HepG2 (cell line): ENCODE data around the gene TMUB1. TPM values are rescaled to one million over a fixed set of nuclear protein-coding genes. Genes with fewer than 3 reads are reported as not detected.

ENCODE experiments used
- CEBPG ChIP-seq: IDR thresholded peaks from 2 replicates; pipeline ENCODE4 v1.6.1; 2016
- CREB1 ChIP-seq, 2 experiments: fragments of 450-650 bp in 1 of 2; IDR thresholded peaks; 2 replicates each; pipeline ENCODE4 v1.6.1; 2016 to 2017; ENCODE audit warnings: control low read depth in 1 of 2, mild to moderate bottlenecking in 1 of 2, missing compliant biosample characterization in 1 of 2, missing genetic modification characterization in 1 of 2
- DNMT1 ChIP-seq: sonication (generic); formaldehyde crosslinking; IDR thresholded peaks from 2 replicates; pipeline ENCODE4 v1.5.1; 2020; ENCODE audit warnings: mild to moderate bottlenecking, missing genetic modification reagents
- E2F1 ChIP-seq: sonication (generic); formaldehyde crosslinking; IDR thresholded peaks from 2 replicates; pipeline ENCODE4 v1.5.0; 2020; ENCODE audit warnings: missing genetic modification reagents
- FLYWCH1 ChIP-seq: sonication (generic); formaldehyde crosslinking; IDR thresholded peaks from 2 replicates; pipeline ENCODE4 v1.8.1; 2023; ENCODE audit warnings: mild to moderate bottlenecking, missing genetic modification reagents
- MAX ChIP-seq: IDR thresholded peaks from 2 replicates; pipeline ENCODE4 v1.6.1; 2012; ENCODE audit warnings: inconsistent platforms
- MED13 ChIP-seq: sonication (generic); formaldehyde crosslinking; IDR thresholded peaks from 2 replicates; pipeline ENCODE4 v1.5.0; 2020; ENCODE audit warnings: missing genetic modification reagents
- MIER2 ChIP-seq: IDR thresholded peaks from 2 replicates; pipeline ENCODE4 v1.6.1; 2016; ENCODE audit warnings: missing biosample characterization, missing genetic modification reagents
- PREB ChIP-seq: sonication (generic); formaldehyde crosslinking; IDR thresholded peaks from 2 replicates; pipeline ENCODE4 v1.4.0; 2020; ENCODE audit warnings: missing genetic modification reagents
- SMARCE1 ChIP-seq: fragments of 450-650 bp; IDR thresholded peaks from 2 replicates; pipeline ENCODE4 v1.6.1; 2017; ENCODE audit warnings: borderline replicate concordance
- SP140L ChIP-seq: sonication (generic); formaldehyde crosslinking; IDR thresholded peaks from 2 replicates; pipeline ENCODE4 v1.4.0; 2020; ENCODE audit warnings: missing genetic modification reagents, borderline replicate concordance
- TGIF2 ChIP-seq: IDR thresholded peaks from 2 replicates; pipeline ENCODE4 v1.6.1; 2016; ENCODE audit warnings: control low read depth, missing compliant biosample characterization
- ZBTB39 ChIP-seq: sonication (generic); formaldehyde crosslinking; IDR thresholded peaks from 2 replicates; pipeline ENCODE4 v1.5.0; 2020; ENCODE audit warnings: missing genetic modification reagents
- ZBTB4 ChIP-seq: sonication (generic); formaldehyde crosslinking; IDR thresholded peaks from 2 replicates; pipeline ENCODE4 v1.4.0; 2020; ENCODE audit warnings: missing genetic modification reagents, mild to moderate bottlenecking, borderline replicate concordance
- ZBTB7B ChIP-seq: sonication (generic); formaldehyde crosslinking; IDR thresholded peaks from 2 replicates; pipeline ENCODE4 v1.4.0; 2020; ENCODE audit warnings: missing genetic modification reagents
- ZNF17 ChIP-seq: sonication (generic); formaldehyde crosslinking; IDR thresholded peaks from 2 replicates; pipeline ENCODE4 v1.5.0; 2020; ENCODE audit warnings: mild to moderate bottlenecking, missing genetic modification reagents
- ZNF282 ChIP-seq: fragments of 450-650 bp; IDR thresholded peaks from 2 replicates; pipeline ENCODE4 v1.6.1; 2018; ENCODE audit not compliant: partially characterized antibody
- ZNF572 ChIP-seq: sonication (generic); formaldehyde crosslinking; IDR thresholded peaks from 2 replicates; pipeline ENCODE4 v1.5.1; 2020; ENCODE audit warnings: mild to moderate bottlenecking, missing genetic modification reagents
- ZNF597 ChIP-seq: sonication (generic); formaldehyde crosslinking; IDR thresholded peaks from 2 replicates; pipeline ENCODE4 v1.5.0; 2020; ENCODE audit warnings: missing genetic modification reagents
- ZNF619 ChIP-seq: sonication (generic); formaldehyde crosslinking; IDR thresholded peaks from 2 replicates; pipeline ENCODE4 v1.4.0; 2020; ENCODE audit warnings: mild to moderate bottlenecking, missing genetic modification reagents
- ZNF766 ChIP-seq: sonication (generic); formaldehyde crosslinking; IDR thresholded peaks from 2 replicates; pipeline ENCODE4 v1.5.0; 2020; ENCODE audit warnings: missing genetic modification reagents, borderline replicate concordance
- polyA plus RNA-seq, 8 experiments: library from polyadenylated mRNA; depleted of rRNA in 3 of 8; stranded (reverse) in 7 of 8; unstranded in 1 of 8; fragments of >200 nt; fragmentation: Illumina TruSeq in 4 of 8; extraction: Trizol in 4 of 8; gene quantifications; 2 replicates each; pipeline versions ENCODE4 v1.2.1 to v1.2.3, GENCODE V29; 2011 to 2016; ENCODE audit warnings: low read depth in 4 of 8, missing spikeins in 1 of 8, mixed read lengths in 1 of 8; ENCODE audit not compliant: insufficient read depth in 1 of 8
- total RNA-seq, 5 experiments: library from RNA; depleted of rRNA; stranded (reverse); fragments of >200 nt; fragmentation: Illumina TruSeq; extraction: Trizol; gene quantifications; 2 replicates each; pipeline ENCODE4 v1.2.3, GENCODE V29; 2016; ENCODE audit warnings: low read depth in 1 of 5

The TMUB1 gene
- total and polyA plus RNA-seq, 2 of the 13 experiments (the other 11 are each of a cell fraction or from before 2014, with no cell fraction given) = 44.8 to 51.6 TPM

- TF ChIP-seq DNMT1 (CRISPR knock-in tag) (no peak), PREB (CRISPR knock-in tag) (no peak), MED13 (CRISPR knock-in tag) (peak; percentile 45; the same call in 1 of the 2 replicates), ZBTB4 (CRISPR knock-in tag) (peak; percentile 47; the same call in 1 of the 2 replicates), SMARCE1 (no peak), ZNF597 (no peak), E2F1 (CRISPR knock-in tag) (no peak), ZNF17 (CRISPR knock-in tag) (no peak), ZNF282 (no peak), FLYWCH1 (CRISPR knock-in tag) (no peak), ZNF766 (no peak), ZNF572 (CRISPR knock-in tag) (no peak), ZBTB39 (no peak), ZBTB7B (CRISPR knock-in tag) (peak; percentile 58; the same call in 1 of the 2 replicates), MIER2 (no peak), CEBPG (CRISPR knock-in tag) (no peak), MAX (peak; percentile 96), ZNF619 (CRISPR knock-in tag) (no peak), CREB1 (IDR thresholded peaks at IDR 0.05) (0 out of 2 replicates have a peak, but pooled peaks have one; percentile 18), CREB1 (CRISPR knock-in tag; IDR thresholded peaks at IDR 0.05) (no peak), TGIF2 (CRISPR knock-in tag) (no peak), SP140L (CRISPR knock-in tag) (no peak)
Observed at GRCh38 chr7:151062399-151063211, 20.7 kb downstream of the TMUB1 start (continued).
